Skeletal muscle cell (primary cell): Measurements from ENCODE around the gene TBX3.
A peak's percentile ranks its signal among the peaks of the same experiment; 100 is the strongest.
"Not testable (repeated sequence)": the region's sequence is repeated elsewhere in the genome, so short reads cannot be mapped to it uniquely, and the experiment has no call there.

Experiments used
- DNase-seq: peaks from one replicate; pipeline ENCODE4 v3.0.0-alpha.2; 2010; ENCODE audit warnings: low read depth
- H3K4me3 ChIP-seq: 2 replicates; pipeline ENCODE4 v1.5.1; 2011; ENCODE audit warnings: low read depth, mild to moderate bottlenecking, control low read depth, low read length, moderate library complexity

TBX3 gene

GRCh38 chr12:114684098-114684869 lies at the start of gene TBX3:
TSS of gene TBX3 (minus strand) at chr12:114684175. CDS start at chr12:114683200, 975 bp downstream.
- peak within 1 kb of the TSS; percentile 89 for H3K4me3 ChIP-seq
- DNase-seq: peak; percentile 98

GRCh38 chr12:114732426-114733030 lies 48.6 kb upstream of the TBX3 start:
- no peak for DNase-seq
- no peak overlapping the region for H3K4me3 ChIP-seq

GRCh38 chr12:114729731-114730130 lies 45.8 kb upstream of the TBX3 start:
- H3K4me3 ChIP-seq: no peak overlapping the region
- peak; percentile 11 for DNase-seq

GRCh38 chr12:114726092-114726710 lies 42.2 kb upstream of the TBX3 start:
- DNase-seq: no peak
- no peak overlapping the region for H3K4me3 ChIP-seq

GRCh38 chr12:114722176-114722575 lies 38.2 kb upstream of the TBX3 start:
- not testable (repeated sequence) for H3K4me3 ChIP-seq, DNase-seq

- no peak overlapping the region for H3K4me3 ChIP-seq
- no peak for DNase-seq
These were observed 37.3 kb upstream of the TBX3 start for GRCh38 chr12:114721266-114721665.

- H3K4me3 ChIP-seq: no peak overlapping the region
- DNase-seq: no peak
These were observed 29.7 kb upstream of the TBX3 start for GRCh38 chr12:114713466-114714215.

- no peak overlapping the region for H3K4me3 ChIP-seq
- no peak for DNase-seq
These were observed 27.7 kb upstream of the TBX3 start for GRCh38 chr12:114711689-114712152.

- no peak for DNase-seq
- H3K4me3 ChIP-seq: no peak overlapping the region
These were observed 26.2 kb upstream of the TBX3 start for GRCh38 chr12:114710151-114710550.

GRCh38 chr12:114709112-114709511 lies 25.1 kb upstream of the TBX3 start:
- H3K4me3 ChIP-seq: no peak overlapping the region
- DNase-seq: no peak

GRCh38 chr12:114708598-114708997 lies 24.6 kb upstream of the TBX3 start:
- H3K4me3 ChIP-seq, DNase-seq: not testable (repeated sequence)

GRCh38 chr12:114704096-114704495 lies 20.1 kb upstream of the TBX3 start:
- no peak overlapping the region for H3K4me3 ChIP-seq
- DNase-seq: no peak

GRCh38 chr12:114703060-114703493 lies 19.1 kb upstream of the TBX3 start:
- no peak for DNase-seq

GRCh38 chr12:114702462-114702861 lies 18.5 kb upstream of the TBX3 start:
- no peak overlapping the region for H3K4me3 ChIP-seq
- DNase-seq: no peak

More at GRCh38 chr12:114703060-114703493, 19.1 kb upstream of the TBX3 start:
- no peak overlapping the region for H3K4me3 ChIP-seq

- no peak for DNase-seq
- no peak overlapping the region for H3K4me3 ChIP-seq
These were observed 17.6 kb upstream of the TBX3 start for GRCh38 chr12:114701553-114701952.

- H3K4me3 ChIP-seq: no peak overlapping the region
- DNase-seq: no peak
These were observed 17.1 kb upstream of the TBX3 start for GRCh38 chr12:114701104-114701414.

- no peak for DNase-seq
- H3K4me3 ChIP-seq: no peak overlapping the region
These were observed 16.6 kb upstream of the TBX3 start for GRCh38 chr12:114700392-114701103.

GRCh38 chr12:114698566-114699163 lies 14.7 kb upstream of the TBX3 start:
- H3K4me3 ChIP-seq: peak overlapping the region; percentile 49
- DNase-seq: no peak
